ENCODE measurements around the gene DENND4A. TPM values are rescaled to one million over a fixed set of nuclear protein-coding genes. Genes with fewer than 3 reads are reported as not detected.

DENND4A gene
- total RNA-seq, 1 experiment from 2014 or later, result 12.7 TPM

DNA sequence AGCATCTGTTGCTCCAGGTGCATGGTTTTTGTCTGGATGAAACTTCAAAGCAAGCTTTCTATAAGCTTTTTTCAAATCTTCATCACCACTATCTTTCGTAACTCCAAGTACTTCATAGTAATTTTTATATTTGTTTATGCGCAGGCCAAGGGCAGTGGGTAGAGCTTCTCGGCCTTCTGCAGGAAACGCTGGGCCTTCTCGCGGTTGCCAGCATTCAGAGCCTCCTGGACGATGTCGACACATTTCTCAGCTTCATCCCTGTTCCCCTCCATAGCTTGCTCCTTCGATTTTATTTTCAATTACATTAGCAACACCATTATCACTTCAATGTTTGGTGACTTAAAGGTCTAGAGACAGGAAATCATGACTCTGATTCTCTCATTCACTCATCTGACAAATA lies 20.2 kb downstream of the DENND4A start:
- H3K36me3 Mint-ChIP-seq (ENCODE audit: insufficient read depth, unreplicated experiment), result peaks cover 7% of the 10 kb centered on the region
- H3K4me1 Mint-ChIP-seq (ENCODE audit: low read depth, unreplicated experiment), result peaks cover 10% of the 10 kb centered on the region
- peaks cover 4% of the 10 kb centered on the region; the same call in 1 of the 2 replicates for H3K4me1 ChIP-seq
- intact Hi-C loops (cut with micrococcal nuclease; ENCODE audit: unreplicated experiment), result no loop called here
- H3K27me3 Mint-ChIP-seq (ENCODE audit: insufficient read depth, unreplicated experiment), result no peaks in the 10 kb centered on the region
- ChIA-PET CTCF (no interaction called here), POLR2A (no interaction called here)
- TF ChIP-seq, protein P1, sequence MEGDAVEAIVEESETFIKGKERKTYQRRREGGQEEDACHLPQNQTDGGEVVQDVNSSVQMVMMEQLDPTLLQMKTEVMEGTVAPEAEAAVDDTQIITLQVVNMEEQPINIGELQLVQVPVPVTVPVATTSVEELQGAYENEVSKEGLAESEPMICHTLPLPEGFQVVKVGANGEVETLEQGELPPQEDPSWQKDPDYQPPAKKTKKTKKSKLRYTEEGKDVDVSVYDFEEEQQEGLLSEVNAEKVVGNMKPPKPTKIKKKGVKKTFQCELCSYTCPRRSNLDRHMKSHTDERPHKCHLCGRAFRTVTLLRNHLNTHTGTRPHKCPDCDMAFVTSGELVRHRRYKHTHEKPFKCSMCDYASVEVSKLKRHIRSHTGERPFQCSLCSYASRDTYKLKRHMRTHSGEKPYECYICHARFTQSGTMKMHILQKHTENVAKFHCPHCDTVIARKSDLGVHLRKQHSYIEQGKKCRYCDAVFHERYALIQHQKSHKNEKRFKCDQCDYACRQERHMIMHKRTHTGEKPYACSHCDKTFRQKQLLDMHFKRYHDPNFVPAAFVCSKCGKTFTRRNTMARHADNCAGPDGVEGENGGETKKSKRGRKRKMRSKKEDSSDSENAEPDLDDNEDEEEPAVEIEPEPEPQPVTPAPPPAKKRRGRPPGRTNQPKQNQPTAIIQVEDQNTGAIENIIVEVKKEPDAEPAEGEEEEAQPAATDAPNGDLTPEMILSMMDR (IDR thresholded peaks at IDR 0.05; ENCODE audit: insufficient read depth in 1 of 2, low read depth in 1 of 2, low read length in 1 of 2, severe bottlenecking in 1 of 2, unreplicated experiment in 1 of 2), result no peak
- H3K4me3 Mint-ChIP-seq (ENCODE audit: unreplicated experiment), result no peak overlapping the region
- no peaks in the 10 kb centered on the region for H3K9me3 ChIP-seq
- no TSS peak for BruUV-seq (replicated peaks)
- H3K4me3 ChIP-seq (ENCODE audit: low read depth, low read length), result no peak overlapping the region
- no peak overlapping the region for H3K27ac Mint-ChIP-seq (ENCODE audit: unreplicated experiment)
- no peak for DNase-seq
- no peaks in the 10 kb centered on the region for H3K36me3 ChIP-seq (ENCODE audit: control insufficient read depth, insufficient read depth, low read length)
- H3K9me3 Mint-ChIP-seq (ENCODE audit: unreplicated experiment), result no peaks in the 10 kb centered on the region
- no peaks in the 10 kb centered on the region for H3K27me3 ChIP-seq (replicated peaks; ENCODE audit: control insufficient read depth, insufficient read depth, low read length)

DNA sequence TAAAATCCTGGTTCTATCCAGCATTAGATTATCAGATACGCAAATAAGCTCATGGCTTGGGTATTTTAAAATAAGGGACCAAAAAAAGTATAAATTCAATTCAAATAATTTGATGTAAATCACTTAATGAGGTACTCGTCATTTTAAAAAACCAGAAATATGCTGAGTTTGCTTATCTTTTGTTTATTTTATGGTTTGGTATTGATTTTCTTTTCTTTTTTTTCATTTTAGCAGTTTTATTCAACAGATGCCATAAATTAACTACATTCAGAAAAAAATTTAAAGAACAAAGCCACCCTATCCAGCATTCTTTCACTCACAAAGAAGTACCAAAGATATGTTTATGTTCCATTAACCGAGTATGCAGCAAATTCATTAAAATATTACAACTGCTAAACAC lies 22.6 kb downstream of the DENND4A start:
- Histone ChIP-seq H3K4me1 (peaks cover 10% of the 10 kb centered on the region; the same call in 1 of the 2 replicates), H3K9me3 (no peaks in the 10 kb centered on the region), H3K27me3 (replicated peaks; ENCODE audit: control insufficient read depth, insufficient read depth, low read length) (no peaks in the 10 kb centered on the region), H3K36me3 (ENCODE audit: control insufficient read depth, insufficient read depth, low read length) (no peaks in the 10 kb centered on the region), H3K4me3 (ENCODE audit: low read depth, low read length) (no peak overlapping the region)
- BruUV-seq (replicated peaks), result no TSS peak
- intact Hi-C loops (cut with micrococcal nuclease; ENCODE audit: unreplicated experiment), result no loop called here
- peaks cover 10% of the 10 kb centered on the region for H3K4me1 Mint-ChIP-seq (ENCODE audit: low read depth, unreplicated experiment)
- no peaks in the 10 kb centered on the region for H3K27me3 Mint-ChIP-seq (ENCODE audit: insufficient read depth, unreplicated experiment)
- TF ChIP-seq, protein P1 (IDR thresholded peaks at IDR 0.05; ENCODE audit: insufficient read depth in 1 of 2, low read depth in 1 of 2, low read length in 1 of 2, severe bottlenecking in 1 of 2, unreplicated experiment in 1 of 2), result no peak
- no peaks in the 10 kb centered on the region for H3K9me3 Mint-ChIP-seq (ENCODE audit: unreplicated experiment)
- CTCF ChIA-PET, result no interaction called here
- H3K27ac Mint-ChIP-seq (ENCODE audit: unreplicated experiment), result no peak overlapping the region
- POLR2A ChIA-PET, result interaction anchor here (0.6 kb wide), 1 partner anchor 110 kb away, joined by 3 read pairs; no protein-coding TSS in a partner anchor
- H3K36me3 Mint-ChIP-seq (ENCODE audit: insufficient read depth, unreplicated experiment), result peaks cover 7% of the 10 kb centered on the region
- DNase-seq, result no peak
- H3K4me3 Mint-ChIP-seq (ENCODE audit: unreplicated experiment), result no peak overlapping the region

DNA sequence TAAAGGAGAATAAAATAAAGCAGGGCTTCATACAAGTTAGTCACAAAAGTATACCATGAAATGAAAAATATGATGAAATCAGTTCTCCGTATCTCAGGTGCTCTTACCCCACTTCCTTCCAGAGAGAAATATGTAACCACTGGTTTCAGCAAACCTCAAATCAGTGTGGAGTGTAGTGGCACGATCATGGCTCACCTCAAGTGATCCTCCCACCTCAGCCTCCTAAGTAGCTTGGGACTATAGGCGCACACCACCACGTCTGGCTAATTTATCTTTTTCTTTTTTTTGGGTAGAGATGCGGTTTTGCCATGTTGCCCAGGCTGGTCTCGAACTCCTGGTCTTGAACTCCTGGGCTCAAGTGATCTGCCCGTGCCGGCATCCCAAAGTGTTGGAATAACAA lies 24.2 kb downstream of the DENND4A start:
- Histone ChIP-seq H3K27me3 (replicated peaks; ENCODE audit: control insufficient read depth, insufficient read depth, low read length) (no peaks in the 10 kb centered on the region), H3K4me3 (ENCODE audit: low read depth, low read length) (no peak overlapping the region), H3K36me3 (ENCODE audit: control insufficient read depth, insufficient read depth, low read length) (no peaks in the 10 kb centered on the region), H3K4me1 (peaks cover 10% of the 10 kb centered on the region; the same call in 1 of the 2 replicates), H3K9me3 (no peaks in the 10 kb centered on the region)
- no peak overlapping the region for H3K4me3 Mint-ChIP-seq (ENCODE audit: unreplicated experiment)
- H3K9me3 Mint-ChIP-seq (ENCODE audit: unreplicated experiment), result no peaks in the 10 kb centered on the region
- intact Hi-C loops (cut with micrococcal nuclease; ENCODE audit: unreplicated experiment), result no loop called here
- H3K27me3 Mint-ChIP-seq (ENCODE audit: insufficient read depth, unreplicated experiment), result no peaks in the 10 kb centered on the region
- no peak for DNase-seq
- no peaks in the 10 kb centered on the region for H3K4me1 Mint-ChIP-seq (ENCODE audit: low read depth, unreplicated experiment)
- POLR2A ChIA-PET, result no interaction called here
- no peaks in the 10 kb centered on the region for H3K36me3 Mint-ChIP-seq (ENCODE audit: insufficient read depth, unreplicated experiment)
- no TSS peak for BruUV-seq (replicated peaks)
- CTCF ChIA-PET, result no interaction called here
- no peak overlapping the region for H3K27ac Mint-ChIP-seq (ENCODE audit: unreplicated experiment)
- TF ChIP-seq, protein P1 (IDR thresholded peaks at IDR 0.05; ENCODE audit: insufficient read depth in 1 of 2, low read depth in 1 of 2, low read length in 1 of 2, severe bottlenecking in 1 of 2, unreplicated experiment in 1 of 2), result no peak

Measured in Caco-2 (cell line).